ENCODE measurements around the gene GFRA1.

Gene GFRA1

GRCh38 chr10:116241085-116241484, 31.9 kb downstream of the GFRA1 start:
- DNase-seq (ENCODE audit: low read depth in 2 of 2), result no peak

GRCh38 chr10:116240157-116240950, 32.7 kb downstream of the GFRA1 start:
- no peak for DNase-seq (ENCODE audit: low read depth in 2 of 2)

DNA sequence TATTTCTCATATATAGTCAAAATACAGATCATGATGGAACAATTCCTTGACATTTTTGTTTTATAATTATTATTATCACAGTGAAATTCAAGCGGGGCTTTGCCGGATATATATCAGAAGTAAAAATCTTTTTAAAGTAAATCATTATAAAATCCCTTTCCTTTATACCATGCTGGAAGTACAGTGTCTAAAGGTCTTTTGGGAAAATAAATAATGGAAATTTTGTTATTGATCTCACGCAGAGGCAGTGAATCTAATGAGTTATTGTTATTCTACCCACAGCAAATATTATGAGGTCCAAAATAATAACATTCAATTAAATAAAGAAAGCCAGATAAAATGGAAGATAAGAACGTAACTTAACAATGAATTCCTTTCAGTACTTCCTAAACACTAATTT, 33.8 kb downstream of the GFRA1 start:
- no peak for DNase-seq (ENCODE audit: low read depth in 2 of 2)

DNA sequence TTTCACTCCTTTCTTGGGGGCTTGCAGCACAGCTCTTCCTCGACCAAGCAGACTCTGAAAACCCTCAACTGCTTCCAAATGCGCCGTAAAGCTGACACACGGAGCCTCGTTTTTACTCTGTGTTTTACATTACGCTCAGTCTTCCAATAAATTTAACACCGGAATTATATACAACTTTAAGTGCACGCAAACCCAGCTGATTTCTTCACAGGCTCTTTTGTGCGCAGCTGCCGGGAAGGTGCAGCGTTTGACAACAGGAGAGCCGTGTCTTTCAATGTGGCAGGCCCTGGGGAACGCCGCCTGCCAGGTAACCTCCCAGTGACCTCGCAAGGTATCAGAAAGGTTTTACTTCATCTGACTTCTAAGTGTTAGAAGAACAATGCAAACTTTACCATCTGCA, 35.0 kb downstream of the GFRA1 start:
- DNase-seq (ENCODE audit: low read depth in 2 of 2), result no peak

- DNase-seq (ENCODE audit: low read depth in 2 of 2), result no peak
These were observed 35.7 kb downstream of the GFRA1 start for GRCh38 chr10:116237260-116237659.

DNA sequence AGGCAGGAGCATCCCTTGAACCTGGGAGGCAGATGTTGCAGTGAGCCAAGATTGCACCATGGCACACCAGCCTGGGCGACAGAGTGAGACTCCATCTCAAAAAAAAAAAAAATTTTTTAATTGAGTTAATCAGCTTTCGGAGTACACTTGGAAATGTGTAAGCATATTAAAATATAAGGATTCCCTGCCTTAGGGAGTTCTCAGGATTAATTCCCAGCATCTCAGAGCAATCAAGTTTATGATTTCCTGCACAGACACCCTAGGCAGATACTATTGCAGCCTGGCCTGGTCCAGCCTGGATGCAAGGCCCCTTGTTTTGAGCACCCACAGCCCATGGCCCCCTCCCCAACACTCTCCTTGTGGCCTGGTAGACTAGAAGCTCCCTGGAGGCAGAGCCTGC, 39.8 kb downstream of the GFRA1 start:
- DNase-seq (ENCODE audit: low read depth in 2 of 2), result no peak

- no peak for DNase-seq (ENCODE audit: low read depth in 2 of 2)
These were observed 40.4 kb downstream of the GFRA1 start for GRCh38 chr10:116232613-116233012.

DNA sequence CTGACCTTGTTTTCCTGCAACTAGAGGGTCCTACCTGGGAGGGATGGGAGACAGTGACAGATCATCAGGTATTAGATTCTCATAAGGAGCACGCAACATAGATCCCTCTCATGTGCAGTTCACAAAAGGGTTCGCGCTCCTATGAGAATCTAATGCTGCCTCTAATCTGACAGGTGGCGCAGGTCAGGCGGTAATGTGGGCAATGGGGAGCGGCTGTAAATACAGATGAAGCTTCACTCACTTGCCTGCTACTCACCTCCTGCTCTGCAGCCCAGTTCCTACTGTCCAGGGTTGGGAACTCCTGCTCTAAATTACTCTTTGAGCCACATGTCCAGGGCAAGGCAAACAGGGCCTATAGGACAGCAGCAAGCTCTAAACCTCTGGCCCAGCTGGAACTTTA, 46.2 kb downstream of the GFRA1 start:
- DNase-seq (ENCODE audit: low read depth in 2 of 2), result no peak

DNA sequence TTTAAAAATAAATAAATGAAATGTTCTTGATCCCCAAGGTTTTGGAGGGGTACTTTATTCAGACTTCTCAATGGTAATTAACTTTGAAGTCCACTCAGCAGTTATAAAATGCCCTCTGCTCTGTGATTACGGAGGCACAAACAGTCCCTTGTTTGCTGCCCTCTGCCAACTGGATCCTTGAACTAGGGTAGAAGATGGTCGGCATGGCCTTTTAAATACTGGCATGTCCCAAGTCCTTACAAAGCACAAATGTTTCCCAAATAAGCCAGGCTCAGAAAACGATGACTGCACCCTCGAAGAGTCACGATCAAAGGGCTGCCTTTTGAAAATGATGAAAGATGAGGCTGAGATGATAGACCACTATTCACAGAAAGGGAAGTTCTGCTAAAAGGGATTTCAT, 47.0 kb downstream of the GFRA1 start:
- DNase-seq (ENCODE audit: low read depth in 2 of 2), result no peak

DNA sequence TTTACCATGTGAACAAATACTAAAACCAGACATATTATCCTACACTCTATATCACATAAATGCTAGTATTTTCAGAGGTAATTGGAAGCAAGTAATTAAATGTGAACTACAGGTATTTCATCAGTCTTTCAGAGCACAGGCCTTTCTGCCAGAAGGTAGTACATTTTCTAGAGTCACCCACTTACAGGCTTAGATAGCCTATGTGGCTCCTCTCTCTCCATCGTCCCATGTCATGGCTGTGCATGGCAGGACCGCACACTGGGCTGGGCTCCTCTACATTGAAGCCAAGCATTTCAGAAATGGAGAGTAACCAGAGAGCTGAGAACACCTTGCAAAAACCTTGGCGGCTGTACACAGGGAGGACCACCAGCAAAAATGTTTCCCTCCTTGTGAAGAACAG, 49.7 kb downstream of the GFRA1 start:
- DNase-seq (ENCODE audit: low read depth in 2 of 2), result no peak

DNA sequence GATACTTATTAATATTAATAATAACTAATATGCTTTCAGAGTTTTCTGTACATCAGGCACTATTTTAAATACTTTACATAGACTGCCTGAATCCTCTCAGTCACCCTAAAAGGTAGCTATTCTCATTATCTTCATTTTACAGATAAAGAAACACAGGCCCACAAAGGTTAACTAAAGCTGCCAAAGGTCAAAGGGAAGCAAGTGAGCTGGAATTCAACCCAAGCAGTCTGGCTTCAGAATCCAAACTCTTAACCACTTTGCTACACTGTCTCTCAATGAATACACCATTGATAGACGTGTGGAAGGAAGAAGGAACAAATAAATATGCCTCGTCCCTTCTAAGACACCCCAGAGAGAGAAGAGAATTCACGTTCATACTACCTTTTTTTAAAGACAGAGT, 52.0 kb downstream of the GFRA1 start:
- DNase-seq (ENCODE audit: low read depth in 2 of 2), result no peak

GRCh38 chr10:116216676-116217075, 56.3 kb downstream of the GFRA1 start:
- DNase-seq (ENCODE audit: low read depth in 2 of 2), result no peak

DNA sequence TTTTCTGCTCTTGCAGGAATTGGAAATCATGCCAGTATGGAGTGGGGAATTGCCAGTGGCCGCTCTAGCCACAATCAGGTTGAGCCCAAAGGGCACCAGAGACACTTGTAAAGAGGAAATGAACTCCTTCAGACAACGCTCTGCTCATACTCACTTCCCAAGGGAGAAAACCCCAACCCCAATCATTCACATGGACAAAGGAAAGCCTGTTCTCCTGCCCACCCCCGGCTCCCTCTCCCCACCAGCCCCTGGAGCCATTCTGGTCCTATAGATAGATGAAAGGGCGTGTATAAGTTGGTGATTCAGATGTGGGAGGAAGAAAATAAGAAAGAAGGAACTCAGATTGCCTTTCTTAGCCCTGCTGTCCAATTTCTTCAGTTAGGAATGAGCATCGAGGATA, 57.4 kb downstream of the GFRA1 start:
- no peak for DNase-seq (ENCODE audit: low read depth in 2 of 2)

GRCh38 chr10:116211682-116212081, 61.3 kb downstream of the GFRA1 start:
- DNase-seq (ENCODE audit: low read depth in 2 of 2), result no peak

GRCh38 chr10:116210588-116211346, 62.2 kb downstream of the GFRA1 start:
- DNase-seq (ENCODE audit: low read depth in 2 of 2), result no peak

GRCh38 chr10:116209781-116210180, 63.2 kb downstream of the GFRA1 start:
- no peak for DNase-seq (ENCODE audit: low read depth in 2 of 2)

DNA sequence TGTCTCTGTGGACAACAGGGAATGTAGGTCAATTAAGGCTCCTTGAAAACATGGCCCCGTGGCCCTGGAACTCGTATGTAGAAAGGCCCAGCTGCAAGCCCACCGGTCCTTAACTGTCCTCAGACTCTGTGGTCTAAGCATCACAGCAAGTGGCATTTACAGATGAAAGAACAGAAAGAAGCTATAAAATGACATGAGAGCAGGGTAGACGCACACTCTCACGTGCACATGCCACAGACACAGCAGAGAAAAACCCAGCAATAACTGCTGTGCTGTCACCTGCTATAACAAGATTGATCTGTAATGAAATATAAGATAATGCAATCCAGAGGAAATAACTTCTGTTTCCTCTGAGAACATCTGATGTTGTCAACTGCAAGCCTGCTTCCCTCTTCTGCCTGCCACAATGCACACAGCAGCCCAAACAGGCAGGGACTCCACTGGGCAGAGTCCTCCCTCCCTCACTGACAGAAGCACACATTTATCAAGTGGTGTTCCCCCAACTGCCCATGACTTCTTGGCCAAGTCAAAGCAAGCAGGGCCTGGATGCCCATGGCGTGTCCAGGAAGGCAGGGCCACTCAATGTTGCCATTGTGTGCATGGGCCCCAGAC, 63.9 kb downstream of the GFRA1 start:
- DNase-seq (ENCODE audit: low read depth in 2 of 2), result no peak

GRCh38 chr10:116207690-116208089, 65.3 kb downstream of the GFRA1 start:
- DNase-seq (ENCODE audit: low read depth in 2 of 2), result no peak

- DNase-seq (ENCODE audit: low read depth in 2 of 2), result no peak
These were observed 69.3 kb downstream of the GFRA1 start for GRCh38 chr10:116203661-116204060.

- no peak for DNase-seq (ENCODE audit: low read depth in 2 of 2)
These were observed 71.2 kb downstream of the GFRA1 start for GRCh38 chr10:116201670-116202430.

DNA sequence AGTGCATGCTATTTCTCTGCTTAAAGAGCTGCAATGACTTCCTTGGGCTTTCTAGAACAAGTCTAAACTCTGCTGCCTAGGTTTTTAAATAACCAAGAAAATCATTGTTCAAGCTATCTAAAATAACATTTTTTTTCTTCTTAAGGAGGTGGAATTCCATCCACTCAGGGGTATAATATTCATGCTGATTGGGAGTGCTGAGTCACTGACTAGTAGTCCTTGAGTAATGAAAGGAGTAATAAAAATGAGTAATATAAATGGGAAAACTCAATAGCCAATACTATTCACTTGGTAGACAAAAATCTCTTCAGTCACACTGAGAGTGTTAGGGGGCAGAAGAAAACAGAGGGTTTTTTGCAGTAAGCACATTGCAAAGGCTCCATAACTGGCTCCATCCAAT, 72.0 kb downstream of the GFRA1 start:
- DNase-seq (ENCODE audit: low read depth in 2 of 2), result no peak

GRCh38 chr10:116198676-116199035, 74.3 kb downstream of the GFRA1 start:
- DNase-seq (ENCODE audit: low read depth in 2 of 2), result no peak
